SU-DHL-6 (cell line): ENCODE results near the gene PRMT5.
"Not testable (repeated sequence)": the region's sequence is repeated elsewhere in the genome, so short reads cannot be mapped to it uniquely, and the experiment has no call there.

Experiments used
- H2AFZ ChIP-seq: fragments of 200-600 bp; sonication (generic); 2 replicates; pipeline ENCODE4 v1.6.1; 2014; ENCODE audit warnings: low read depth, mild to moderate bottlenecking, moderate library complexity, mixed read lengths, antibody characterized with exemption, low read length; ENCODE audit not compliant: severe bottlenecking
- H3F3A ChIP-seq: fragments of 200-600 bp; shearing (Covaris generic); 2 replicates; pipeline ENCODE4 v1.6.0; 2016; ENCODE audit warnings: antibody characterized with exemption, mild to moderate bottlenecking; ENCODE audit not compliant: insufficient read depth
- H3K27ac ChIP-seq: fragments of 200-600 bp; sonication (generic); 2 replicates; pipeline ENCODE4 v1.5.1; 2016; ENCODE audit warnings: low read depth, mild to moderate bottlenecking, low read length, moderate library complexity, mixed read lengths
- H3K27me3 ChIP-seq: fragments of 200-600 bp; sonication (generic), shearing (Covaris generic); 2 replicates; pipeline ENCODE4 v1.6.0; 2014; ENCODE audit warnings: mild to moderate bottlenecking, low read length
- H3K36me3 ChIP-seq: fragments of 200-600 bp; sonication (generic); 2 replicates; pipeline ENCODE4 v1.6.1; 2014; ENCODE audit warnings: mild to moderate bottlenecking, low read length, mixed read lengths
- H3K4me2 ChIP-seq: fragments of 300-600, 200-600 bp; shearing (Covaris generic), sonication (generic); 2 replicates; pipeline ENCODE4 v1.6.0; 2014; ENCODE audit warnings: low read length, low read depth, mild to moderate bottlenecking; ENCODE audit not compliant: poor library complexity, severe bottlenecking
- H3K4me3 ChIP-seq: fragments of 200-600 bp; sonication (generic); 2 replicates; pipeline ENCODE4 v1.5.1; 2014; ENCODE audit warnings: antibody characterized with exemption, low read length, mild to moderate bottlenecking, mixed read lengths; ENCODE audit not compliant: insufficient read depth, poor library complexity, severe bottlenecking
- H3K79me2 ChIP-seq: fragments of 200-600 bp; sonication (generic); 2 replicates; pipeline ENCODE4 v1.6.1; 2014; ENCODE audit warnings: mild to moderate bottlenecking, low read length, moderate library complexity; ENCODE audit not compliant: insufficient read depth
- H3K9ac ChIP-seq: fragments of 200-600 bp; sonication (generic); 2 replicates; pipeline ENCODE4 v1.7.0; 2014; ENCODE audit warnings: mild to moderate bottlenecking, low read length
- H3K9me2 ChIP-seq: fragments of 200-600 bp; sonication (generic); replicated peaks from 2 replicates; pipeline ENCODE4 v1.6.1; 2014; ENCODE audit warnings: low read length; ENCODE audit not compliant: insufficient read depth
- H3K9me3 ChIP-seq: fragments of 200-600 bp; sonication (generic); 2 replicates; pipeline ENCODE4 v1.6.1; 2014; ENCODE audit warnings: low read length, mixed read lengths; ENCODE audit not compliant: insufficient read depth
- H4K20me1 ChIP-seq: fragments of 200-600 bp; sonication (generic); 2 replicates; pipeline ENCODE4 v1.6.1; 2014; ENCODE audit warnings: low read depth, mild to moderate bottlenecking, antibody characterized with exemption, low read length, moderate library complexity, mixed read lengths
- EZH2phosphoT487 ChIP-seq: fragments of 200-600 bp; sonication (generic), shearing (Covaris generic); conservative IDR thresholded peaks from 2 replicates; pipeline ENCODE4 v1.6.1; 2018; ENCODE audit warnings: mild to moderate bottlenecking, antibody characterized with exemption, low read length, moderate library complexity, mixed read lengths
- TF ChIP-seq, protein P1 (sequence below): fragments of 200-600 bp; sonication (generic); IDR thresholded peaks from one replicate; pipeline ENCODE4 v1.5.1; 2017; ENCODE audit warnings: antibody characterized with exemption, mild to moderate bottlenecking, low read length, moderate library complexity; ENCODE audit not compliant: insufficient read depth, poor library complexity, severe bottlenecking

Gene PRMT5

DNA sequence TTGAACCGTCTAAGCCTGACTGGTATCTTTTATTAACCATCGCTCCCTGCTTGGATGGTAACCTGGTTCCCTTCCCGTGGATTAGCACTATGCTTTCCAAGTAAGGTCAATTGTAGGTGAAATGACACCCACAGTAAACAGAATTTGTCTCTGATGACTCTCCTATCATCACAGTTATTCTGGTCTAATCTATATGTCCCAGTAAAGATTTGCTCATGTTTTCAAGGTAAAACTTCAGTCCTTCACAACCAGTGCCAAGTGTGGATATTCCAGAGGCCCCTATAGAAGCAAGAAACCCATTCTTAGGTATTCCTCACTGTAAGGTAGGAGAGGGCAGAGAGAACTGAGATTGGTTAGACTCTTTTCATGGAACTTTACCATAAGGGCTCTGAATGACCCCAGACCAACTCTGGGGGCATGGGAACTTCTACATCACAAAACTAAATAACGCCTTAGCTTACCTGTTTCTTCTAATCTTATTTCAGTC, 37.6 kb upstream of the PRMT5 start:
- no peak for TF ChIP-seq EZH2phosphoT487
- TF ChIP-seq, protein P1, sequence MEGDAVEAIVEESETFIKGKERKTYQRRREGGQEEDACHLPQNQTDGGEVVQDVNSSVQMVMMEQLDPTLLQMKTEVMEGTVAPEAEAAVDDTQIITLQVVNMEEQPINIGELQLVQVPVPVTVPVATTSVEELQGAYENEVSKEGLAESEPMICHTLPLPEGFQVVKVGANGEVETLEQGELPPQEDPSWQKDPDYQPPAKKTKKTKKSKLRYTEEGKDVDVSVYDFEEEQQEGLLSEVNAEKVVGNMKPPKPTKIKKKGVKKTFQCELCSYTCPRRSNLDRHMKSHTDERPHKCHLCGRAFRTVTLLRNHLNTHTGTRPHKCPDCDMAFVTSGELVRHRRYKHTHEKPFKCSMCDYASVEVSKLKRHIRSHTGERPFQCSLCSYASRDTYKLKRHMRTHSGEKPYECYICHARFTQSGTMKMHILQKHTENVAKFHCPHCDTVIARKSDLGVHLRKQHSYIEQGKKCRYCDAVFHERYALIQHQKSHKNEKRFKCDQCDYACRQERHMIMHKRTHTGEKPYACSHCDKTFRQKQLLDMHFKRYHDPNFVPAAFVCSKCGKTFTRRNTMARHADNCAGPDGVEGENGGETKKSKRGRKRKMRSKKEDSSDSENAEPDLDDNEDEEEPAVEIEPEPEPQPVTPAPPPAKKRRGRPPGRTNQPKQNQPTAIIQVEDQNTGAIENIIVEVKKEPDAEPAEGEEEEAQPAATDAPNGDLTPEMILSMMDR: no peak
- no peaks in the 10 kb centered on the region for H4K20me1 ChIP-seq
- H3K27me3 ChIP-seq: no peaks in the 10 kb centered on the region
- no peak overlapping the region for H3K4me3 ChIP-seq
- H3K79me2 ChIP-seq: no peaks in the 10 kb centered on the region
- H3K9ac ChIP-seq: no peak overlapping the region
- H3K9me3 ChIP-seq: no peaks in the 10 kb centered on the region
- no peaks in the 10 kb centered on the region for H3K36me3 ChIP-seq
- H3K9me2 ChIP-seq: no peaks in the 10 kb centered on the region
- H2AFZ ChIP-seq: no peak overlapping the region
- no peaks in the 10 kb centered on the region for H3F3A ChIP-seq
- H3K4me2 ChIP-seq: no peak overlapping the region
- H3K27ac ChIP-seq: no peak overlapping the region

DNA sequence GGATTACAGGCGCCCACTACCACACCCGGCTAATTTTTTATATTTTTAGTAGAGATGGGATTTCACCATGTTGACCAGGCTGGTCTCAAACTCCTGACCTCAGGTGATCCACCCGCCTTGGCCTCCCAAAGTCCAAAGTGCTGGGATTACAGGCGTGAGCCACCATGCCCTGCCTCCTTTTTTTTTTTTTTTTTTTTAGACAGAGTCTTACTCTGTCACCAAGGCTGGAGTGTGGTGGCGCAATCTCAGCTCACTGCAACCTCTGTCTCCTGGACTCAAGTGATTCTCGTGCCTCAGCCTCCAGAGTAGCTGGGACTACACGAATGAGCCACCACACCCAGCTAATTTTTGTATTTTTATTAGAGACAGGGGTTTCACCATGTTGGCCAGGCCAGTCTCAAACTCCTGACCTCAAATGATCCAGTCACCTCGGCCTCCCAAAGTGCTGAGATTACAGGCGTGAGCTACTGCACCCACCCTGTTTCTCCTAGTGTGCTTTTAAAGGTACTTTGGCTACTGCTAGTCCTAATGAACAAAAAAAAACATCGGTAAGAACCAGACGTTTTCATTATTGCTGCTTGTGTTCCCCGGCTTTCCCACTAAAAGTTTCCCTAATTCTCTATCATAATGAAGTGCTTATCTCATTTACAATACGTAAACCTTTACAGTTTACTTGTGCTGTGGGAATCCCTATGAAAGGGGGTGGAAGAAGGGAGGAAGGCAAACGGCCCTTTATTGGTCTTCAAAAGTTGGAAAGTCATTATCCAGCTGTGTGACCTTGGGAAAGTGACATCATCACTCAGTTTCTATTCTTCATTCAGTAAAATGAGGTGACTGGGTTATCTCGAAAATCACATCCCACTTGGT, 37.0 kb upstream of the PRMT5 start:
- not testable (repeated sequence) for H3K27ac ChIP-seq, H3K9me3 ChIP-seq, H3K36me3 ChIP-seq, H4K20me1 ChIP-seq, H3K9ac ChIP-seq, H2AFZ ChIP-seq, H3K79me2 ChIP-seq, H3K27me3 ChIP-seq, H3K4me2 ChIP-seq, H3K9me2 ChIP-seq, H3F3A ChIP-seq, H3K4me3 ChIP-seq

DNA sequence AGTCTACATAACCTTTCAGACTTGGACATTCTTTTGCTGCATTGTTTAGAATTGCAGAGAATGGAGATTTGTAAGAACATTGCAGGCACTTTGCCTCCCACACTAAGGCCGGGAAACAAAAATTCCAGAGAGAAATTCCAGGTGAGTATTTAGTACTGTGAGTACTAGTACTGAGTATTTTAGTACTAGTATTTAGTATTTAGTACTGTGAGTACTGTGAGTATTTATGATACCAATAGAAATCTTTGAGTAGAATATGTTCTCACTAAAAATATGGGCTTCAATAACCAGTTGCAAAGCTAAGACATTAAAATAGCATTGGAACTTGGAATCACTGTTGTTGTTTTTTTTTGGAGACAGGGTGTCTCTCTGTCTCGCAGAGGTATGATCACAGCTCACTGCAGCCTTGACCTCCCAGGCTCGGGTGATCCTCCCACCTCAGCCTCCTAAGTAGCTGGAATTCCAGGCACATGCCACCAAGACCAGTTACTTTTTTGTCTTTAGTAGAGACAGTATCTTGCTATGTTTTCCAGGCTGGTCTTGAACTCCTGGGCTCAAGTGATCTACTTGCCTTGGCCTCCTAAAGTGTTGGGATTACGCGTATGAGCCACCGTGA, 33.0 kb upstream of the PRMT5 start:
- TF ChIP-seq, protein P1: no peak
- no peak for TF ChIP-seq EZH2phosphoT487

More for the DNA sequence above, 33.0 kb upstream of the PRMT5 start:
- H3K27ac ChIP-seq: no peak overlapping the region
- 0 out of 2 replicates have a peak, but pooled peaks cover 4% of the 10 kb centered on the region for H3F3A ChIP-seq
- no peak overlapping the region for H3K4me2 ChIP-seq
- H3K9ac ChIP-seq: no peak overlapping the region
- no peaks in the 10 kb centered on the region for H4K20me1 ChIP-seq
- no peak overlapping the region for H2AFZ ChIP-seq
- H3K9me2 ChIP-seq: no peaks in the 10 kb centered on the region
- no peaks in the 10 kb centered on the region for H3K9me3 ChIP-seq
- H3K79me2 ChIP-seq: no peaks in the 10 kb centered on the region
- H3K27me3 ChIP-seq: no peaks in the 10 kb centered on the region
- H3K36me3 ChIP-seq: no peaks in the 10 kb centered on the region
- H3K4me3 ChIP-seq: no peak overlapping the region
